ENCODE results near the gene CFAP45. TPM values are rescaled to one million over a fixed set of nuclear protein-coding genes. Genes with fewer than 3 reads are reported as not detected.

CFAP45 gene
- polyA plus RNA-seq, 1 of the 3 experiments (the other 2 are of a cell fraction), result 0.74 TPM

DNA sequence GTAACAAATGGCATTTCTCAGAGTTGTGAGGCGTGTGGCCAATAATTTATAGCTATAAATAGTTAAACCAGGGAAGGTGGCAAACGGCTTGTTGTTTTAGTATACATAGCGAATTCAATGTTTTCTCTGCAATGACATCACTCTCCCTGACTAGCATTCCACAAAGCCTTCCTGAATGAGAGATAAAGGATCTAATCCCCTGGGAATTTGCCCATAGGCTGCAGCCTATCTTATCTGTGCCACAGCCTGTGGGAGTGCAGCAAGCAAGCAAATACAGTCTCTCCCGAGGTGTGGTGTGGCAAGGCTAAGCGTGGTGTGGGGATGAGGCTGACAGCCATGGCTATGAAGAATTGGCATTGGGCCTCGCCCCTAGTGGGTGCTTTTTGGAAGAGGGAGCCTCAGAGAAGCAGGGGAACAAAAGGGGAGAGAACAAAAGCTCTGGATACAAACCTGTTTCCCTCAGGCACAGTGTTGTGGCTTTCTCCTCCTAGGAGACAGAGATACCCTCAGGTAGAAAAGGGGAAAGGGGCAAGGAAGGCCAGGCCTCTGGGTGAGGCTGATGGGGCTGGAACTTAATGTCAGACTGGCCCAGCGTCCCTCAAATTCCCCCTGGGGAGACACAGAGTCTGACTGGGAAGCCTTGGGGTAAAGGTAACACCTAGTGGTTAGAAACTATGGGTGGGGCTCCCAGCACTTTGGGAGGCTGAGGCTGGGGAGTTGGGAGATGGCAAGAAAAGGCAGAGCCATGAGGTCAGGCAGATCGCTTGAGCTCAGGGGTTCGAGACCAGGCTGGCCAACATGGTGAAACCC, 16.5 kb upstream of the CFAP45 start (continued):
- TF ChIP-seq RCOR1 (IDR thresholded peaks at IDR 0.05; ENCODE audit: low read length) (peak; percentile 32; the same call in 1 of the 2 replicates), MEF2A (IDR thresholded peaks at IDR 0.05; ENCODE audit: borderline replicate concordance, low read depth) (peak; percentile 68; the same call in 1 of the 2 replicates), RXRA (IDR thresholded peaks at IDR 0.05; ENCODE audit: borderline replicate concordance, low read depth) (no peak), TEAD4 (IDR thresholded peaks at IDR 0.05; ENCODE audit: borderline replicate concordance, insufficient read depth) (peak; percentile 42; the same call in 1 of the 2 replicates), FOSL2 (IDR thresholded peaks at IDR 0.05; ENCODE audit: borderline replicate concordance, low read depth) (peak; percentile 50; the same call in 1 of the 2 replicates), MXI1 (IDR thresholded peaks at IDR 0.05; ENCODE audit: low read depth, low read length) (no peak), NFIC (IDR thresholded peaks at IDR 0.05; ENCODE audit: borderline replicate concordance) (peak; percentile 30; the same call in 1 of the 2 replicates), USF1 (IDR thresholded peaks at IDR 0.05; ENCODE audit: borderline replicate concordance, low read depth) (no peak), YY1 (IDR thresholded peaks at IDR 0.05; ENCODE audit: low read depth) (no peak), TCF12 (IDR thresholded peaks at IDR 0.05) (peak; percentile 24), RFX5 (IDR thresholded peaks at IDR 0.05; ENCODE audit: low read length) (no peak)
- TF ChIP-seq, protein P1, sequence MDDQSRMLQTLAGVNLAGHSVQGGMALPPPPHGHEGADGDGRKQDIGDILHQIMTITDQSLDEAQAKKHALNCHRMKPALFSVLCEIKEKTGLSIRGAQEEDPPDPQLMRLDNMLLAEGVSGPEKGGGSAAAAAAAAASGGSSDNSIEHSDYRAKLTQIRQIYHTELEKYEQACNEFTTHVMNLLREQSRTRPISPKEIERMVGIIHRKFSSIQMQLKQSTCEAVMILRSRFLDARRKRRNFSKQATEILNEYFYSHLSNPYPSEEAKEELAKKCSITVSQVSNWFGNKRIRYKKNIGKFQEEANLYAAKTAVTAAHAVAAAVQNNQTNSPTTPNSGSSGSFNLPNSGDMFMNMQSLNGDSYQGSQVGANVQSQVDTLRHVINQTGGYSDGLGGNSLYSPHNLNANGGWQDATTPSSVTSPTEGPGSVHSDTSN (IDR thresholded peaks at IDR 0.05), result peak; percentile 39; the same call in 1 of the 2 replicates

DNA sequence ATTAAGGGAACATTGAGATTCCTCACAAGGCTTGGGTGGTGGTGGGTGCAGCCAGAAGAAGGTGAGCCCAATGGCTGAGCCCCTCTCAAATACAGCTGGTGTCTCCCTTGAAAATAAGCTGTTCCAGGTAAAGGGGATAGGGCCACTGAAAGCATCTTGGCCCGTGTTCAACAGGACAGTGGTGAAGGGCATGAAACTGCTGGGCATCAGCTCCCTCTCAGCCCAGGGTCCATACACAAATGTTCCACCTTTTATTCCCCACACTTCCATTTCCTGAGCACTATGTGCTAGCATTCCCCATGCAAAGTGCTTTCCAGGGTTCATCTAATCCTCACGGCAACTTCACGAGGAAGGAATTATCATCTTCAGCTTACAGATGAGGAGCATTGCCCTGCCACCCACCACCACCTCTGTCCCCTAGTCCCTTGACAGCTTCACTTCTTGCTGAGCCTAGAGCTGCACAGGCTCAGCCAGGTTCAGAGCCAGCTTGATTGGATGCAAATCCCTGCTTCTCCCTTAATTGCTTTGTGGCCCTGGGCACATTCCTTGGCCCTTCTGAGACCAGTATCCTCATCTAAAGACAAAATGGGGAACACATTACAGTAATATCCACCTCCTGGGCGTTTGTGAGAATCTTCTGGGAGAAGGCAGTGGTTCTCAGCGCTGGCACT, 15.7 kb upstream of the CFAP45 start:
- DNase-seq, result no peak
- Histone ChIP-seq H3K27ac (ENCODE audit: low read depth in 2 of 2, low read length in 1 of 2) (peak overlapping the region in 1 of 2 experiments; percentile 97; a peak in 2 of 4 replicates), H3K79me2 (ENCODE audit: insufficient read depth) (peaks cover 33% of the 10 kb centered on the region), H3K9me3 (no peaks in the 10 kb centered on the region), H3K4me2 (peak overlapping the region; percentile 45; the same call in 1 of the 2 replicates), H3K4me3 (ENCODE audit: low read depth in 2 of 2, low read length in 1 of 2) (no peak overlapping the region), H3K27me3 (ENCODE audit: insufficient read depth) (no peaks in the 10 kb centered on the region), H4K20me1 (ENCODE audit: insufficient read depth) (peaks cover 30% of the 10 kb centered on the region), H3K36me3 (replicated peaks in 1 of 2; ENCODE audit: control insufficient read depth in 1 of 2, insufficient read depth in 2 of 2, low read length in 1 of 2) (peaks cover 25 to 32% of the 10 kb centered on the region in 2 experiments), H3F3A (replicated peaks; ENCODE audit: insufficient read depth) (peaks cover 68% of the 10 kb centered on the region), H3K9me2 (no peaks in the 10 kb centered on the region), H3K4me1 (ENCODE audit: control insufficient read depth in 1 of 2, insufficient read depth in 2 of 2, low read depth in 1 of 2, low read length in 1 of 2) (peaks cover 17 to 69% of the 10 kb centered on the region in 2 experiments; a peak in 3 of 4 replicates), H2AFZ (ENCODE audit: low read depth) (no peak overlapping the region), H3K9ac (peak overlapping the region; percentile 46; the same call in 1 of the 2 replicates)
- WGBS (ENCODE audit: low lambda C conversion rate), result 74% methylated on average over 5 of the region's 5 CpGs
- no peak for TF ChIP-seq TEAD4 (IDR thresholded peaks at IDR 0.05; ENCODE audit: borderline replicate concordance, insufficient read depth)
- TF ChIP-seq, protein P2, sequence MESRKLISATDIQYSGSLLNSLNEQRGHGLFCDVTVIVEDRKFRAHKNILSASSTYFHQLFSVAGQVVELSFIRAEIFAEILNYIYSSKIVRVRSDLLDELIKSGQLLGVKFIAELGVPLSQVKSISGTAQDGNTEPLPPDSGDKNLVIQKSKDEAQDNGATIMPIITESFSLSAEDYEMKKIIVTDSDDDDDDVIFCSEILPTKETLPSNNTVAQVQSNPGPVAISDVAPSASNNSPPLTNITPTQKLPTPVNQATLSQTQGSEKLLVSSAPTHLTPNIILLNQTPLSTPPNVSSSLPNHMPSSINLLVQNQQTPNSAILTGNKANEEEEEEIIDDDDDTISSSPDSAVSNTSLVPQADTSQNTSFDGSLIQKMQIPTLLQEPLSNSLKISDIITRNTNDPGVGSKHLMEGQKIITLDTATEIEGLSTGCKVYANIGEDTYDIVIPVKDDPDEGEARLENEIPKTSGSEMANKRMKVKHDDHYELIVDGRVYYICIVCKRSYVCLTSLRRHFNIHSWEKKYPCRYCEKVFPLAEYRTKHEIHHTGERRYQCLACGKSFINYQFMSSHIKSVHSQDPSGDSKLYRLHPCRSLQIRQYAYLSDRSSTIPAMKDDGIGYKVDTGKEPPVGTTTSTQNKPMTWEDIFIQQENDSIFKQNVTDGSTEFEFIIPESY (IDR thresholded peaks at IDR 0.05; ENCODE audit: borderline replicate concordance, low read depth), result no peak
- TF ChIP-seq MEF2A (IDR thresholded peaks at IDR 0.05; ENCODE audit: borderline replicate concordance, low read depth), result no peak
- TF ChIP-seq FOXJ3 (CRISPR knock-in tag; IDR thresholded peaks at IDR 0.05), result no peak
- TF ChIP-seq RAD21 (IDR thresholded peaks at IDR 0.05; ENCODE audit: low read length), result no peak
- TF ChIP-seq, protein P1 (IDR thresholded peaks at IDR 0.05), result no peak
- CTCF ChIA-PET, result interaction anchor here (1.2 to 3.6 kb wide), 6 partner anchors 11 to 126 kb away, joined by 3 to 24 read pairs (median 6); no protein-coding TSS in a partner anchor
- POLR2A ChIA-PET, result no interaction called here

All from SK-N-SH (cell line).